Measurements from ENCODE around the gene CCNDBP1. TPM values are rescaled to one million over a fixed set of nuclear protein-coding genes. Genes with fewer than 3 reads are reported as not detected.
A peak's percentile ranks its signal among the peaks of the same experiment; 100 is the strongest.
"Not testable (repeated sequence)": the region's sequence is repeated elsewhere in the genome, so short reads cannot be mapped to it uniquely, and the experiment has no call there.

CCNDBP1 gene
- total and polyA plus RNA-seq, 4 donors = 60.7 to 90.3 (median 75.7) TPM

GRCh38 chr15:43219929-43220928, 35.0 kb downstream of the CCNDBP1 start:
- intact Hi-C loops (cut with DNase I) = no loop called here
- no peak for DNase-seq
- no peaks in the 10 kb centered on the region for H3K36me3 ChIP-seq (ENCODE audit: control insufficient read depth in 1 of 2, insufficient read depth in 2 of 2, low read length in 1 of 2)
- 89 to 90% methylated on average over 16 of the region's 16 CpGs for WGBS, 2 donors
- H3K27ac ChIP-seq (ENCODE audit: low read depth in 1 of 2, low read length in 2 of 2) = no peak overlapping the region
- H3K9me3 ChIP-seq (ENCODE audit: control insufficient read depth, low read length) = no peaks in the 10 kb centered on the region
- no peak overlapping the region for H3K4me3 ChIP-seq (ENCODE audit: low read length in 2 of 2)
- no peaks in the 10 kb centered on the region for H3K4me1 ChIP-seq (ENCODE audit: control insufficient read depth in 1 of 2, insufficient read depth in 2 of 2, low read length in 2 of 2)
- ATAC-seq (ENCODE audit: low FRiP score) = no peak
- no peaks in the 10 kb centered on the region for H3K27me3 ChIP-seq (ENCODE audit: control insufficient read depth in 1 of 2, insufficient read depth in 2 of 2, low read length in 1 of 2)

GRCh38 chr15:43220991-43221403, 35.8 kb downstream of the CCNDBP1 start, which contains the start of gene EPB42:
TSS of gene EPB42 (minus strand) at chr15:43221018. CDS start at chr15:43220825, 193 bp downstream.
- intact Hi-C loops (cut with DNase I) = no loop called here

GRCh38 chr15:43221422-43221821, 36.2 kb downstream of the CCNDBP1 start:
- ATAC-seq (ENCODE audit: low FRiP score) = no peak
- Histone ChIP-seq H3K4me1 (ENCODE audit: control insufficient read depth in 1 of 2, insufficient read depth in 2 of 2, low read length in 2 of 2) (no peaks in the 10 kb centered on the region), H3K27ac (ENCODE audit: low read depth in 1 of 2, low read length in 2 of 2) (no peak overlapping the region), H3K27me3 (ENCODE audit: control insufficient read depth in 1 of 2, insufficient read depth in 2 of 2, low read length in 1 of 2) (no peaks in the 10 kb centered on the region), H3K9me3 (ENCODE audit: control insufficient read depth, low read length) (no peaks in the 10 kb centered on the region), H3K4me3 (ENCODE audit: low read length in 2 of 2) (no peak overlapping the region), H3K36me3 (ENCODE audit: control insufficient read depth in 1 of 2, insufficient read depth in 2 of 2, low read length in 1 of 2) (no peaks in the 10 kb centered on the region)
- WGBS, 2 donors = 83 to 89% methylated on average over 1 of the region's 1 CpG
- DNase-seq = no peak
- intact Hi-C loops (cut with DNase I) = no loop called here

More at GRCh38 chr15:43220991-43221403, 35.8 kb downstream of the CCNDBP1 start, which contains the start of gene EPB42:
- 76 to 81% methylated on average over 3 of the region's 3 CpGs for WGBS, 2 donors
- Histone ChIP-seq H3K4me3 (ENCODE audit: low read length in 2 of 2) (no peak within 1 kb of the TSS), H3K36me3 (ENCODE audit: control insufficient read depth in 1 of 2, insufficient read depth in 2 of 2, low read length in 1 of 2) (no peaks in the 10 kb centered on the region), H3K27me3 (ENCODE audit: control insufficient read depth in 1 of 2, insufficient read depth in 2 of 2, low read length in 1 of 2) (no peaks in the 10 kb centered on the region), H3K4me1 (ENCODE audit: control insufficient read depth in 1 of 2, insufficient read depth in 2 of 2, low read length in 2 of 2) (no peaks in the 10 kb centered on the region), H3K27ac (ENCODE audit: low read depth in 1 of 2, low read length in 2 of 2) (no peak within 1 kb of the TSS), H3K9me3 (ENCODE audit: control insufficient read depth, low read length) (no peaks in the 10 kb centered on the region)
- DNase-seq = no peak
- ATAC-seq (ENCODE audit: low FRiP score) = no peak

- no peak overlapping the region for H3K27ac ChIP-seq (ENCODE audit: low read depth in 1 of 2, low read length in 2 of 2)
Observed at GRCh38 chr15:43225201-43225949, 40.2 kb downstream of the CCNDBP1 start.

GRCh38 chr15:43225950-43226255, 40.7 kb downstream of the CCNDBP1 start:
- intact Hi-C loops (cut with DNase I) = loop anchor here (2.0 kb wide), 2 partner anchors 59 to 61 kb away; no protein-coding TSS in a partner anchor
- H3K9me3 ChIP-seq (ENCODE audit: control insufficient read depth, low read length); H3K36me3 ChIP-seq (ENCODE audit: control insufficient read depth in 1 of 2, insufficient read depth in 2 of 2, low read length in 1 of 2); H3K4me3 ChIP-seq (ENCODE audit: low read length in 2 of 2); DNase-seq; ATAC-seq (ENCODE audit: low FRiP score); H3K27ac ChIP-seq (ENCODE audit: low read depth in 1 of 2, low read length in 2 of 2); H3K4me1 ChIP-seq (ENCODE audit: control insufficient read depth in 1 of 2, insufficient read depth in 2 of 2, low read length in 2 of 2); H3K27me3 ChIP-seq (ENCODE audit: control insufficient read depth in 1 of 2, insufficient read depth in 2 of 2, low read length in 1 of 2): not testable (repeated sequence)
- 90 to 97% methylated on average over 12 of the region's 12 CpGs for WGBS, 2 donors

More at GRCh38 chr15:43225201-43225949, 40.2 kb downstream of the CCNDBP1 start:
- H3K4me1 ChIP-seq (ENCODE audit: control insufficient read depth in 1 of 2, insufficient read depth in 2 of 2, low read length in 2 of 2) = no peaks in the 10 kb centered on the region
- no peak for DNase-seq
- intact Hi-C loops (cut with DNase I) = loop anchor here (2.0 kb wide), 2 partner anchors 59 to 61 kb away; no protein-coding TSS in a partner anchor
- H3K36me3 ChIP-seq (ENCODE audit: control insufficient read depth in 1 of 2, insufficient read depth in 2 of 2, low read length in 1 of 2) = no peaks in the 10 kb centered on the region
- H3K4me3 ChIP-seq (ENCODE audit: low read length in 2 of 2) = no peak overlapping the region
- 44% methylated on average over 16 of the region's 16 CpGs for whole genome bisulfite sequencing, 2 donors
- ATAC-seq (ENCODE audit: low FRiP score) = peak; percentile 78
- no peaks in the 10 kb centered on the region for H3K27me3 ChIP-seq (ENCODE audit: control insufficient read depth in 1 of 2, insufficient read depth in 2 of 2, low read length in 1 of 2)
- no peaks in the 10 kb centered on the region for H3K9me3 ChIP-seq (ENCODE audit: control insufficient read depth, low read length)

GRCh38 chr15:43226436-43227305, 41.5 kb downstream of the CCNDBP1 start:
- DNase-seq (no peak), ATAC-seq (ENCODE audit: low FRiP score) (no peak)
- Histone ChIP-seq H3K4me3 (ENCODE audit: low read length in 2 of 2) (no peak overlapping the region), H3K36me3 (ENCODE audit: control insufficient read depth in 1 of 2, insufficient read depth in 2 of 2, low read length in 1 of 2) (no peaks in the 10 kb centered on the region), H3K4me1 (ENCODE audit: control insufficient read depth in 1 of 2, insufficient read depth in 2 of 2, low read length in 2 of 2) (no peaks in the 10 kb centered on the region), H3K9me3 (ENCODE audit: control insufficient read depth, low read length) (no peaks in the 10 kb centered on the region), H3K27me3 (ENCODE audit: control insufficient read depth in 1 of 2, insufficient read depth in 2 of 2, low read length in 1 of 2) (no peaks in the 10 kb centered on the region), H3K27ac (ENCODE audit: low read depth in 1 of 2, low read length in 2 of 2) (no peak overlapping the region)
- 96% methylated on average over 54 to 57 of the region's 57 CpGs for WGBS, 2 donors
- intact Hi-C loops (cut with DNase I) = loop anchor here in 1 of 2 donors (1.0 kb wide), 1 partner anchor 62 kb away; no protein-coding TSS in a partner anchor

GRCh38 chr15:43229977-43230376, 44.8 kb downstream of the CCNDBP1 start:
- ATAC-seq (ENCODE audit: low FRiP score) (peak; percentile 20), DNase-seq (no peak)
- Histone ChIP-seq H3K27ac (ENCODE audit: low read depth in 1 of 2, low read length in 2 of 2) (no peak overlapping the region), H3K4me1 (ENCODE audit: control insufficient read depth in 1 of 2, insufficient read depth in 2 of 2, low read length in 2 of 2) (no peaks in the 10 kb centered on the region), H3K27me3 (ENCODE audit: control insufficient read depth in 1 of 2, insufficient read depth in 2 of 2, low read length in 1 of 2) (no peaks in the 10 kb centered on the region), H3K9me3 (ENCODE audit: control insufficient read depth, low read length) (no peaks in the 10 kb centered on the region), H3K4me3 (ENCODE audit: low read length in 2 of 2) (no peak overlapping the region), H3K36me3 (ENCODE audit: control insufficient read depth in 1 of 2, insufficient read depth in 2 of 2, low read length in 1 of 2) (no peaks in the 10 kb centered on the region)
- WGBS, 2 donors = 65% methylated on average over 5 of the region's 5 CpGs
- intact Hi-C loops (cut with DNase I) = no loop called here

GRCh38 chr15:43230640-43231115, 45.5 kb downstream of the CCNDBP1 start:
- DNase-seq = no peak
- Histone ChIP-seq H3K36me3 (ENCODE audit: control insufficient read depth in 1 of 2, insufficient read depth in 2 of 2, low read length in 1 of 2) (no peaks in the 10 kb centered on the region), H3K4me1 (ENCODE audit: control insufficient read depth in 1 of 2, insufficient read depth in 2 of 2, low read length in 2 of 2) (no peaks in the 10 kb centered on the region), H3K27ac (ENCODE audit: low read depth in 1 of 2, low read length in 2 of 2) (no peak overlapping the region), H3K27me3 (ENCODE audit: control insufficient read depth in 1 of 2, insufficient read depth in 2 of 2, low read length in 1 of 2) (no peaks in the 10 kb centered on the region), H3K4me3 (ENCODE audit: low read length in 2 of 2) (no peak overlapping the region), H3K9me3 (ENCODE audit: control insufficient read depth, low read length) (no peaks in the 10 kb centered on the region)
- 65 to 79% methylated on average over 2 of the region's 2 CpGs for WGBS, 2 donors
- intact Hi-C loops (cut with DNase I) = no loop called here
- peak; percentile 37 for ATAC-seq (ENCODE audit: low FRiP score)

All from aorta (tissue), 5 donors.